ENCODE measurements around the gene JUN. TPM values are rescaled to one million over a fixed set of nuclear protein-coding genes. Genes with fewer than 3 reads are reported as not detected.
A peak's percentile ranks its signal among the peaks of the same experiment; 100 is the strongest.

JUN gene
- polyA plus RNA-seq, 1 donor (not counting 4 experiments of a cell fraction or from before 2014, with no cell fraction given): 70.1 TPM

DNA sequence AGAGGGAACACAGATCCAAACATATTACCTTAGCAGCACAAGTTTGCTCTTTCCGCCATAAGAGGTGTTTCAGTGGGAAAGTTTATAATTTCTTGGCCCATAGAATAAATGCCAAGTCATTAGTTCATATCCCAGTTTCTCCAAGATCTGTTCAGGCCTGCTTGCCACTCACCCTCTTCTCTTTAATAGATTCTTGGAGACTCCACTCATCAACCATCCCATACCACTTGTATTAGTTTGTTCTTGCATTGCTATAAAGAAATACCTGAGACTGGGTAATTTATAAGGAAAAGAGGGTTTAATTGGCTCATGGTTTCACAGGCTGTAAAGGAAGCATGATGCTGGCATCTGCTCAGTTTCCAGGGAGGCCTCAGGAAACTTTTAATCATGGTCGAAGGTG, 49.2 kb downstream of the JUN start:
- Histone ChIP-seq H3K4me3 (ENCODE audit: control insufficient read depth in 2 of 3, extremely low read depth in 1 of 3, insufficient read depth in 2 of 3, low read depth in 1 of 3, low read length in 3 of 3) (no peak overlapping the region), H2AFZ (ENCODE audit: control insufficient read depth, low read length) (peak overlapping the region; percentile 65), H3K4me2 (ENCODE audit: control insufficient read depth, extremely low read depth, insufficient read depth, low read depth, low read length) (no peak overlapping the region), H3K9ac (ENCODE audit: control insufficient read depth, extremely low read depth, insufficient read depth, low read length) (no peak overlapping the region), H3K79me2 (ENCODE audit: control insufficient read depth, insufficient read depth, low read length) (no peaks in the 10 kb centered on the region), H3K4me1 (ENCODE audit: control insufficient read depth, extremely low read depth, insufficient read depth, low read length) (peaks cover 23% of the 10 kb centered on the region), H3K27ac (ENCODE audit: control insufficient read depth, insufficient read depth, low read length) (peak overlapping the region; percentile 55), H3K9me3 (ENCODE audit: control insufficient read depth, low read depth, low read length) (peaks cover 6% of the 10 kb centered on the region), H3K36me3 (ENCODE audit: control insufficient read depth in 2 of 2, extremely low read depth in 1 of 2, insufficient read depth in 2 of 2, low read length in 2 of 2) (no peaks in the 10 kb centered on the region), H4K20me1 (ENCODE audit: control insufficient read depth, extremely low read depth, insufficient read depth, low read length) (no peaks in the 10 kb centered on the region), H3K9me1 (ENCODE audit: control insufficient read depth, extremely low read depth, insufficient read depth, low read length) (no peaks in the 10 kb centered on the region), H3K27me3 (ENCODE audit: control insufficient read depth, extremely low read depth, insufficient read depth, low read length) (no peaks in the 10 kb centered on the region)
- peak; percentile 32 for FAIRE-seq
- TF ChIP-seq, protein P1, sequence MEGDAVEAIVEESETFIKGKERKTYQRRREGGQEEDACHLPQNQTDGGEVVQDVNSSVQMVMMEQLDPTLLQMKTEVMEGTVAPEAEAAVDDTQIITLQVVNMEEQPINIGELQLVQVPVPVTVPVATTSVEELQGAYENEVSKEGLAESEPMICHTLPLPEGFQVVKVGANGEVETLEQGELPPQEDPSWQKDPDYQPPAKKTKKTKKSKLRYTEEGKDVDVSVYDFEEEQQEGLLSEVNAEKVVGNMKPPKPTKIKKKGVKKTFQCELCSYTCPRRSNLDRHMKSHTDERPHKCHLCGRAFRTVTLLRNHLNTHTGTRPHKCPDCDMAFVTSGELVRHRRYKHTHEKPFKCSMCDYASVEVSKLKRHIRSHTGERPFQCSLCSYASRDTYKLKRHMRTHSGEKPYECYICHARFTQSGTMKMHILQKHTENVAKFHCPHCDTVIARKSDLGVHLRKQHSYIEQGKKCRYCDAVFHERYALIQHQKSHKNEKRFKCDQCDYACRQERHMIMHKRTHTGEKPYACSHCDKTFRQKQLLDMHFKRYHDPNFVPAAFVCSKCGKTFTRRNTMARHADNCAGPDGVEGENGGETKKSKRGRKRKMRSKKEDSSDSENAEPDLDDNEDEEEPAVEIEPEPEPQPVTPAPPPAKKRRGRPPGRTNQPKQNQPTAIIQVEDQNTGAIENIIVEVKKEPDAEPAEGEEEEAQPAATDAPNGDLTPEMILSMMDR (optimal IDR thresholded peaks at IDR 0.05 in 1 of 3, IDR thresholded peaks at IDR 0.05 in 1 of 3, conservative IDR thresholded peaks at IDR 0.05 in 1 of 3; ENCODE audit: extremely low read depth in 1 of 3, insufficient read depth in 2 of 3, low read length in 3 of 3): no peak
- no peak for TF ChIP-seq EZH2 (IDR thresholded peaks at IDR 0.05; ENCODE audit: low read length)
- dilution Hi-C loops (cut with MboI; ENCODE audit: extremely low pct_ligation_motif_present, low sequenced_read_pairs): no loop called here
- no peak for DNase-seq (ENCODE audit: low read depth, low spot score)

DNA sequence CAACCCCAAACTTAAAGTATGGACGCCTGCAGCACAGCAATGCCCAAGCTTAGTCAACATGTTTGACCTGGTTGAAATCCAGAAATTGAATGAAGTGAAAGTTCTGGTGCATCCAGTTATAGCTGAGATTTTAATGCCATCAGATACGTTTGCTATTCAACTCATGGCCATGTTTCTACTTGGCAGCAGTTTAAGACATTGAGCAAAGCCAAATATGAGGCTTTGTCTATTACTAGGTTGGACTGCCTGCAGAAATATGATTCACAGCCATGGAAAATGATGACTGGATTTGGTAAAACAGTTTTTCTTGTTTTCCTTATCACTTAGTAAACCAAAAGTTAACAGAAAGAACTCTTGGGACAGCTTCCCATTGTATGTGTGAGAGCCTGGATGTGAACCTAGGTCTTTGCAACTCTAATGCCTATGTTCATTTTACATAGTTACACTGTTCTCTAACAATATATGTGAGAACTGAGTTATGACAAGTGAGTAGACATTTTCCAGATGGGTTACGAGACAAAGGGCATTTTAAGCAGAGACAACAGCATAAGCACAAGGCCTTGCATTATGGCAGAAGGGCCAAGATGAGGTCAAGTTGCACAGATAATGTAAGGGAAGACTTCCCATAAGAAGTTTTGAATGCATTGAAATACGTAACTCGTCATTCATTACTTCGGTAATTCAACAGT, 51.6 kb downstream of the JUN start:
- Histone ChIP-seq H3K36me3 (ENCODE audit: control insufficient read depth in 2 of 2, extremely low read depth in 1 of 2, insufficient read depth in 2 of 2, low read length in 2 of 2) (no peaks in the 10 kb centered on the region), H2AFZ (ENCODE audit: control insufficient read depth, low read length) (peak overlapping the region; percentile 47), H3K9ac (ENCODE audit: control insufficient read depth, extremely low read depth, insufficient read depth, low read length) (no peak overlapping the region), H3K79me2 (ENCODE audit: control insufficient read depth, insufficient read depth, low read length) (no peaks in the 10 kb centered on the region), H3K27ac (ENCODE audit: control insufficient read depth, insufficient read depth, low read length) (peak overlapping the region; percentile 17), H3K27me3 (ENCODE audit: control insufficient read depth, extremely low read depth, insufficient read depth, low read length) (no peaks in the 10 kb centered on the region), H3K4me2 (ENCODE audit: control insufficient read depth, extremely low read depth, insufficient read depth, low read depth, low read length) (peak overlapping the region; percentile 25), H3K4me3 (ENCODE audit: control insufficient read depth in 2 of 3, extremely low read depth in 1 of 3, insufficient read depth in 2 of 3, low read depth in 1 of 3, low read length in 3 of 3) (no peak overlapping the region), H3K4me1 (ENCODE audit: control insufficient read depth, extremely low read depth, insufficient read depth, low read length) (peaks cover 17% of the 10 kb centered on the region), H3K9me1 (ENCODE audit: control insufficient read depth, extremely low read depth, insufficient read depth, low read length) (no peaks in the 10 kb centered on the region), H4K20me1 (ENCODE audit: control insufficient read depth, extremely low read depth, insufficient read depth, low read length) (no peaks in the 10 kb centered on the region), H3K9me3 (ENCODE audit: control insufficient read depth, low read depth, low read length) (peaks cover 6% of the 10 kb centered on the region)
- peak; percentile 92 for FAIRE-seq
- no peak for DNase-seq (ENCODE audit: low read depth, low spot score)
- dilution Hi-C loops (cut with MboI; ENCODE audit: extremely low pct_ligation_motif_present, low sequenced_read_pairs): no loop called here
- TF ChIP-seq, protein P1 (optimal IDR thresholded peaks at IDR 0.05 in 1 of 3, IDR thresholded peaks at IDR 0.05 in 1 of 3, conservative IDR thresholded peaks at IDR 0.05 in 1 of 3; ENCODE audit: extremely low read depth in 1 of 3, insufficient read depth in 2 of 3, low read length in 3 of 3): no peak

Other genes with a start within 250 kb of the JUN start
- 10.1 to 16.3 TPM (median 13.1 TPM) in 3 replicates for gene OMA1, start 237.3 kb downstream of the JUN start, polyA plus RNA-seq
- 241 to 382 TPM (median 335 TPM) in 3 replicates for gene TACSTD2, start 206.8 kb downstream of the JUN start, polyA plus RNA-seq
- gene MYSM1, start 84.0 kb downstream of the JUN start, polyA plus RNA-seq: 9.5 to 25.9 TPM (median 21.9 TPM) in 3 replicates